Muscle layer of colon (tissue), 2 donors: Measurements from ENCODE around the gene SEMA5A.

Source experiments
- H3K27ac ChIP-seq: one replicate; pipeline ENCODE4 v1.7.0; 2013; ENCODE audit warnings: low read depth, mild to moderate bottlenecking, low read length, moderate library complexity
- H3K27me3 ChIP-seq, 2 donors: one replicate each; pipeline ENCODE4 v1.7.0; 2013; ENCODE audit warnings: low read length in 2 of 2, mild to moderate bottlenecking in 2 of 2; ENCODE audit not compliant: insufficient read depth in 2 of 2, control insufficient read depth in 1 of 2
- H3K36me3 ChIP-seq: one replicate; pipeline ENCODE4 v1.7.0; 2013; ENCODE audit warnings: mild to moderate bottlenecking, low read length; ENCODE audit not compliant: insufficient read depth
- H3K4me1 ChIP-seq: one replicate; pipeline ENCODE4 v1.7.0; 2013; ENCODE audit warnings: mild to moderate bottlenecking, low read length; ENCODE audit not compliant: insufficient read depth
- H3K4me3 ChIP-seq, 2 donors: one replicate each; pipeline ENCODE4 v1.7.0; 2013; ENCODE audit warnings: low read length in 2 of 2, low read depth in 1 of 2, mild to moderate bottlenecking in 1 of 2, moderate library complexity in 1 of 2
- H3K9ac ChIP-seq: one replicate; pipeline ENCODE4 v1.7.0; 2013; ENCODE audit warnings: low read length
- H3K9me3 ChIP-seq: one replicate; pipeline ENCODE4 v1.7.0; 2013; ENCODE audit warnings: mild to moderate bottlenecking, low read length
- donor health status: abdominal sarcoma.
- donor health status: Adenocarcinoma of cecum.

SEMA5A gene

GRCh38 chr5:9307150-9307549 is 238.7 kb downstream of the SEMA5A start:
- H3K4me3 ChIP-seq: no peak overlapping the region
- H3K36me3 ChIP-seq: no peaks in the 10 kb centered on the region
- no peak overlapping the region for H3K27ac ChIP-seq
- no peaks in the 10 kb centered on the region for H3K4me1 ChIP-seq
- H3K9me3 ChIP-seq: no peaks in the 10 kb centered on the region
- H3K9ac ChIP-seq: no peak overlapping the region
- H3K27me3 ChIP-seq: no peaks in the 10 kb centered on the region

GRCh38 chr5:9302218-9302617 is 243.7 kb downstream of the SEMA5A start:
- no peaks in the 10 kb centered on the region for H3K36me3 ChIP-seq
- no peak overlapping the region for H3K4me3 ChIP-seq
- no peaks in the 10 kb centered on the region for H3K9me3 ChIP-seq
- H3K4me1 ChIP-seq: no peaks in the 10 kb centered on the region
- H3K9ac ChIP-seq: no peak overlapping the region
- H3K27me3 ChIP-seq: no peaks in the 10 kb centered on the region
- no peak overlapping the region for H3K27ac ChIP-seq

- Histone ChIP-seq H3K9me3 (no peaks in the 10 kb centered on the region), H3K4me3 (no peak overlapping the region), H3K9ac (no peak overlapping the region), H3K4me1 (no peaks in the 10 kb centered on the region), H3K27me3 (no peaks in the 10 kb centered on the region), H3K27ac (no peak overlapping the region), H3K36me3 (no peaks in the 10 kb centered on the region)
Observed at GRCh38 chr5:9301200-9301599, 244.7 kb downstream of the SEMA5A start.

DNA sequence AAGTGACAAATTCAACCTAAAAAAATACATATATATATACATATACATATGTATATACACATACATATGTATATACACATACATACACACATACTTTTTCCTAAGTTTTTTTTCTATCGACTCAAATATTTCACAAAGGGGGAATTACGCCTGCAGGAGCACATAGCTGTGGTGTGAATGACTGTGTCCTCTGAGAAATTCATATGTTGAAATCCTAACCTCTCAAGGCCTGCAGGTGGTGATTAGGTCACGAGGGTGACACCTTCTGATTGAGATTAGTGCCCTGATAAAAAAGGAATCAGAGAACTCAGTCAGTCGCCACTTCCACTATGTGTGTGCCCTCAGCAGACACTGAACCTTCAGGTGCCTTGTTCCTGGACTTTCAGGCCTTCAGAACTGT is 248.7 kb downstream of the SEMA5A start:
- H3K9ac ChIP-seq: no peak overlapping the region
- H3K27ac ChIP-seq: no peak overlapping the region
- H3K9me3 ChIP-seq: no peaks in the 10 kb centered on the region
- no peaks in the 10 kb centered on the region for H3K4me1 ChIP-seq
- H3K27me3 ChIP-seq: no peaks in the 10 kb centered on the region
- H3K4me3 ChIP-seq: no peak overlapping the region
- no peaks in the 10 kb centered on the region for H3K36me3 ChIP-seq

DNA sequence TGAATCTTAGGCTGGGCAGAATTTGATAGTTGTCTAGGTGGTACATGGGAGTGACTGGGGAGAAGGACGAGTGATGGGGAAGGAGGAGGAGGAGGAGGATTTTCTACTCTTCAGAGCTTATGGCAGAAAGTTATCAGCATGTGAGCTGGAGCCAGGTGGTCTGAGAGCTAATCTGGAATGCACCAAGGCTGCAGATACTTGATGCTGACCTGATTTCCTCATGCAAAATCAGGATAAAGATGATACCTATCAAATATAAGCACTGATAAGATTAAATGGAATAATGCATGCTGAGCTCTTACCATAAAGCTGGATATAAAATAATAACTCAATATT is 250.4 kb downstream of the SEMA5A start:
- Histone ChIP-seq H3K4me3 (no peak overlapping the region), H3K9ac (no peak overlapping the region), H3K36me3 (no peaks in the 10 kb centered on the region), H3K9me3 (no peaks in the 10 kb centered on the region), H3K4me1 (no peaks in the 10 kb centered on the region), H3K27me3 (no peaks in the 10 kb centered on the region), H3K27ac (no peak overlapping the region)

- H3K4me3 ChIP-seq: no peak overlapping the region
- H3K9ac ChIP-seq: no peak overlapping the region
- H3K9me3 ChIP-seq: no peaks in the 10 kb centered on the region
- H3K36me3 ChIP-seq: no peaks in the 10 kb centered on the region
- no peaks in the 10 kb centered on the region for H3K4me1 ChIP-seq
- no peaks in the 10 kb centered on the region for H3K27me3 ChIP-seq
- H3K27ac ChIP-seq: no peak overlapping the region
Observed at GRCh38 chr5:9294793-9295465, 250.9 kb downstream of the SEMA5A start.

DNA sequence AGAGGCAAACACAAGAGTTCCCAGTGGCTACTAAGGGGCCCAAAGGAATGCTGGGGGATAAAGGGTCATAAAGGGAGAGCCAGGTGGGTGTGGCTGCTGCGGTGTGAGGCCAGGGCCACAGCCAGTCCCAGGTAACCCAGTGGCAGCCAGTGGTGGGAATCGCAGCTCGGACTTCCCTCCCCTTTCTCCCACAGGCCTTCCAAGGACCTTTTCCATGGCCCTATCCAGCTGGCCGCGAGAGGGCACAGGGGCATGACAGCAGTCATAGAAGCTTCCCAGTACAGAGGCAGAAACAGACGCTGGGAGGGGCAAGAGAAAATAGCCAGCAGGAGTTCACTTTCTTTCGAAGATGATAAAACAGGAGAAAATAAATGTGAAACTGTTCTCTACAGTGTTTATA is 257.6 kb downstream of the SEMA5A start:
- Histone ChIP-seq H3K27ac (no peak overlapping the region), H3K36me3 (no peaks in the 10 kb centered on the region), H3K4me3 (no peak overlapping the region), H3K27me3 (no peaks in the 10 kb centered on the region), H3K9ac (no peak overlapping the region), H3K9me3 (no peaks in the 10 kb centered on the region), H3K4me1 (no peaks in the 10 kb centered on the region)

- Histone ChIP-seq H3K4me3 (no peak overlapping the region), H3K9ac (no peak overlapping the region), H3K36me3 (no peaks in the 10 kb centered on the region), H3K27ac (no peak overlapping the region), H3K9me3 (no peaks in the 10 kb centered on the region), H3K27me3 (no peaks in the 10 kb centered on the region), H3K4me1 (no peaks in the 10 kb centered on the region)
Observed at GRCh38 chr5:9284781-9285307, 261.0 kb downstream of the SEMA5A start.

- no peak overlapping the region for H3K27ac ChIP-seq
- no peak overlapping the region for H3K4me3 ChIP-seq
- no peak overlapping the region for H3K9ac ChIP-seq
- H3K27me3 ChIP-seq: no peaks in the 10 kb centered on the region
- no peaks in the 10 kb centered on the region for H3K4me1 ChIP-seq
- H3K9me3 ChIP-seq: no peaks in the 10 kb centered on the region
- H3K36me3 ChIP-seq: no peaks in the 10 kb centered on the region
Observed at GRCh38 chr5:9284272-9284671, 261.6 kb downstream of the SEMA5A start.

DNA sequence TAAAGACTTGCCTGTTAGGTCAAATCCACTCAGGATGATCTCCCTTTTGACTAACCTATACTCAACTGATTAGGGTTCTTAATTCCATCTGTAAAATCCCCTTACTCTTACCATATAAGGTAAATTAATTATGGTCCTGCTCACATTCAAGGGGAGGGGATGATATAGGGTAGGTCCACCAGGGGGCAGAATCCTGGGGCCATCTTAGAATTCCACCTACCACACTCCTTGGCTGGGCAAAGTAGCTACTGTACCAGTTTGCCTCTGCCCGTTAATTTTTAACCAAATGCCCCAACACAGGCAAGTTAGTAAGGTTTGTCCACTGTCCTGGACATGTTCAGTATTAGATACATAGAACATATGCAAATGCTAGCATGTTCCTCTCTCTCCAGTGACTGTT is 262.4 kb downstream of the SEMA5A start:
- Histone ChIP-seq H3K4me1 (no peaks in the 10 kb centered on the region), H3K9ac (no peak overlapping the region), H3K27ac (no peak overlapping the region), H3K9me3 (no peaks in the 10 kb centered on the region), H3K27me3 (no peaks in the 10 kb centered on the region), H3K36me3 (no peaks in the 10 kb centered on the region), H3K4me3 (no peak overlapping the region)

DNA sequence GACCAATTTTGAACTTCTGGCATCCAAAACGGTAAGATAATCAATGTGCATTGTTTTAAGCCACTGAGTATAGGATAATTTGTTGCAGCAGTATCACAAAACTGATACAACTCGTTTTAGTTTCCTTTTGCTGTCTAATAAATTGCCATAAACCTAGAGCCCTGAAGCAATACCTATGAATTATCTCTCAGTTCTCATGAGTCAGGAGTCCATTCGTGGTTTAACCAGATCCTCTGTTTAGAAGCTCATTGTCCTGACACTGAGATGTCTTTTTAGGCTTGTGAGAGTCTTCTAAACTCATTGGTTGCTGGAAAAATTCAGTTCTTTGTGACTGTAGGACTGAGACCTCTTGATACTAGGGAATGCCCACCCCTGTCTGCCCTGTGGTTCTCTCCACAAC is 262.9 kb downstream of the SEMA5A start:
- H3K9ac ChIP-seq: no peak overlapping the region
- no peak overlapping the region for H3K27ac ChIP-seq
- H3K9me3 ChIP-seq: no peaks in the 10 kb centered on the region
- no peaks in the 10 kb centered on the region for H3K27me3 ChIP-seq
- H3K4me3 ChIP-seq: no peak overlapping the region
- no peaks in the 10 kb centered on the region for H3K36me3 ChIP-seq
- no peaks in the 10 kb centered on the region for H3K4me1 ChIP-seq

GRCh38 chr5:9282211-9282610 is 263.7 kb downstream of the SEMA5A start:
- no peak overlapping the region for H3K27ac ChIP-seq
- no peaks in the 10 kb centered on the region for H3K9me3 ChIP-seq
- no peak overlapping the region for H3K9ac ChIP-seq
- no peaks in the 10 kb centered on the region for H3K4me1 ChIP-seq
- no peaks in the 10 kb centered on the region for H3K27me3 ChIP-seq
- H3K4me3 ChIP-seq: no peak overlapping the region
- no peaks in the 10 kb centered on the region for H3K36me3 ChIP-seq
